K562 (cell line): ENCODE data around the gene MC1R. TPM values are rescaled to one million over a fixed set of nuclear protein-coding genes. Genes with fewer than 3 reads are reported as not detected.

Experiments used
- ATAC-seq: fragments of 200-7000 bp; cut with Tn5 transposase; 3 replicates; pipeline ENCODE4 v1.9.1; 2020; ENCODE audit warnings: moderate library complexity
- BruUV-seq: library from RNA; stranded (reverse); fragments of 400-500 nt; replicated peaks from 2 replicates; lab custom pipeline; 2021; lab: Mats Ljungman, UMichigan
- CTCF ChIA-PET: fragments of 300-600 bp; formaldehyde crosslinking; extraction: SDS; loops from one replicate; lab custom pipeline; 2021; ENCODE audit warnings: low intra/inter-chr PET ratio; lab: Yijun Ruan, JAX
- POLR2A ChIA-PET: fragments of 300-600, 350-650 bp; sonication (Branson Sonifier 250); formaldehyde crosslinking; extraction: SDS; loops from one replicate; lab custom pipeline; 2021; ENCODE audit warnings: antibody characterized with exemption, inconsistent platforms; lab: Yijun Ruan, JAX
- DNase-seq, 4 experiments: peaks; one replicate each; pipeline versions ENCODE4 v3.0.0 to v3.0.0-alpha.2; 2011 to 2018; ENCODE audit warnings: low spot score in 3 of 4, mixed read lengths in 3 of 4; ENCODE audit errors: extremely low read depth in 1 of 4
- FAIRE-seq: peaks from 2 replicates; lab custom pipeline; 2011; peaks lifted over from hg19 to GRCh38; lab: Jason Lieb, UNC
- H2AFZ ChIP-seq: 2 replicates; pipeline ENCODE4 v1.6.0; 2011; ENCODE audit warnings: low read depth, low read length, control low read depth, inconsistent platforms
- H3K27ac ChIP-seq: fragments of 200-600 bp; 3 replicates; pipeline ENCODE4 v1.8.0; 2011; ENCODE audit warnings: low read depth, mild to moderate bottlenecking, control low read depth, inconsistent platforms, low read length, moderate library complexity, mixed read lengths; ENCODE audit errors: extremely low read depth
- H3K27me3 ChIP-seq, 2 experiments: fragments of 300-600 bp in 1 of 2; 2 replicates in 1 of 2; 3 replicates in 1 of 2; pipeline versions ENCODE4 v1.6.0 to v1.8.0; 2011; ENCODE audit warnings: inconsistent platforms in 2 of 2, low read length in 2 of 2, mild to moderate bottlenecking in 1 of 2, mixed read lengths in 1 of 2, moderate library complexity in 1 of 2; ENCODE audit not compliant: control insufficient read depth in 2 of 2, insufficient read depth in 2 of 2
- H3K36me3 ChIP-seq: fragments of 300-600 bp; 3 replicates; pipeline ENCODE4 v1.8.0; 2011; ENCODE audit warnings: mild to moderate bottlenecking, low read length, inconsistent platforms; ENCODE audit not compliant: control insufficient read depth, insufficient read depth
- H3K4me1 ChIP-seq, 2 experiments: fragments of 200-600 bp in 1 of 2; replicated peaks in 1 of 2; 2 replicates in 1 of 2; 3 replicates in 1 of 2; pipeline versions ENCODE4 v1.5.1 to v1.8.0; 2011; ENCODE audit warnings: inconsistent platforms in 2 of 2, low read length in 2 of 2, mild to moderate bottlenecking in 1 of 2, mixed read lengths in 1 of 2, moderate library complexity in 1 of 2; ENCODE audit not compliant: control insufficient read depth in 2 of 2, insufficient read depth in 2 of 2
- H3K4me2 ChIP-seq: 2 replicates; pipeline ENCODE4 v1.6.1; 2011; ENCODE audit warnings: low read length, control low read depth, inconsistent platforms, mixed read lengths; ENCODE audit not compliant: insufficient read depth
- H3K4me3 ChIP-seq: fragments of 200-600 bp; sonication (generic), shearing (Covaris generic); 2 replicates; pipeline ENCODE4 v1.5.1; 2016; ENCODE audit warnings: control low read depth, inconsistent platforms
- H3K79me2 ChIP-seq: fragments of 200-600 bp; 3 replicates; pipeline ENCODE4 v1.8.0; 2011; ENCODE audit warnings: low read length, inconsistent platforms; ENCODE audit not compliant: control insufficient read depth, insufficient read depth
- H3K9ac ChIP-seq, 2 experiments: 2 replicates each; pipeline versions ENCODE4 v1.6.0 to v1.6.1; 2011; ENCODE audit warnings: low read depth in 2 of 2, low read length in 2 of 2, control low read depth in 1 of 2, inconsistent platforms in 1 of 2, mild to moderate bottlenecking in 1 of 2, mixed read lengths in 1 of 2; ENCODE audit not compliant: insufficient read depth in 1 of 2
- H3K9me1 ChIP-seq: one replicate; pipeline ENCODE4 v1.6.0; 2011; ENCODE audit warnings: inconsistent platforms, mild to moderate bottlenecking, low read length, moderate library complexity; ENCODE audit not compliant: control insufficient read depth, insufficient read depth
- H3K9me3 ChIP-seq: replicated peaks from 2 replicates; pipeline ENCODE4 v1.5.1; 2011; ENCODE audit warnings: low read depth, low read length, inconsistent platforms; ENCODE audit not compliant: control insufficient read depth, insufficient read depth
- H4K20me1 ChIP-seq: replicated peaks from 2 replicates; pipeline ENCODE4 v1.6.1; 2011; ENCODE audit warnings: low read length, inconsistent platforms, mixed read lengths; ENCODE audit not compliant: control insufficient read depth, insufficient read depth
- RBFOX2 ChIP-seq: fragments of 200-400 bp; formaldehyde crosslinking; IDR thresholded peaks from 2 replicates; pipeline ENCODE4 v1.6.1; 2017; ENCODE audit warnings: low read depth, mild to moderate bottlenecking, low read length, moderate library complexity
- WGBS: fragments of 100-300 bp; shearing (Covaris generic); methylation state at CpG from one replicate; pipeline ENCODE4 v1.1.6; 2016; ENCODE audit warnings: low coverage, mixed read lengths; ENCODE audit not compliant: insufficient coverage; ENCODE audit errors: missing lambda C conversion rate; 5-methylcytosine and 5-hydroxymethylcytosine counted together
- in situ Hi-C: fragments of 300-500 bp; cut with MboI; formaldehyde crosslinking; loops from 4 replicates; pipeline ENCODE4 v1.15.0; 2018; ENCODE audit warnings: inconsistent platforms, mixed read lengths
- intact Hi-C: fragments of 100-400 bp; cut with micrococcal nuclease; formaldehyde crosslinking; loops from 2 replicates; pipeline ENCODE4 v1.14.2; 2022
- polyA plus RNA-seq, 8 experiments: library from polyadenylated mRNA; depleted of rRNA in 4 of 8; stranded (reverse) in 5 of 8; unstranded in 3 of 8; fragments of >200 nt; fragmentation: Nextera tagmentation in 2 of 8; fragmentation: Illumina TruSeq in 1 of 8; extraction: Ambion mirVana in 2 of 8; extraction: Trizol in 1 of 8; gene quantifications; 2 replicates each; pipeline versions ENCODE4 v1.2.1 to v1.2.3, GENCODE V29; 2011 to 2014; ENCODE audit warnings: inconsistent platforms in 1 of 8, missing spikeins in 1 of 8
- total RNA-seq, 7 experiments: library from RNA; depleted of rRNA in 6 of 7; stranded (reverse); fragments of >200 nt in 6 of 7; fragmentation: Illumina TruSeq in 2 of 7; extraction: Trizol in 2 of 7; gene quantifications; 2 replicates each; pipeline versions ENCODE4 v1.2.1 to v1.2.3, GENCODE V29; 2011 to 2021; ENCODE audit warnings: low replicate concordance in 1 of 7
- TF ChIP-seq, protein P1 (sequence below), 2 experiments: fragments of 450-650 bp; IDR thresholded peaks; 2 replicates each; pipeline ENCODE4 v1.6.1; 2016
- TF ChIP-seq, protein P2 (sequence below), 2 experiments: IDR thresholded peaks in 1 of 2; conservative IDR thresholded peaks in 1 of 2; 2 replicates each; pipeline ENCODE4 v1.6.1; 2016; ENCODE audit warnings: low read depth in 2 of 2, mild to moderate bottlenecking in 1 of 2, missing compliant biosample characterization in 1 of 2, missing genetic modification characterization in 1 of 2, moderate library complexity in 1 of 2
- TF ChIP-seq, protein P3 (sequence below): sonication (generic); formaldehyde crosslinking; IDR thresholded peaks from 2 replicates; pipeline ENCODE4 v1.8.1; 2023; ENCODE audit warnings: mild to moderate bottlenecking, missing genetic modification reagents

The MC1R gene
- total and polyA plus RNA-seq, 9 of the 15 experiments (the other 6 are each of a cell fraction or from before 2014, with no cell fraction given) = 0.14 to 5.3 (median 2.5) TPM; not detected in 1

GRCh38 chr16:89883346-89884040 lies 35.2 kb upstream of the MC1R start:
- BruUV-seq = no TSS peak
- peaks cover 5% of the 10 kb centered on the region for H3K9me1 ChIP-seq

More at GRCh38 chr16:89883346-89884040, 35.2 kb upstream of the MC1R start:
- Histone ChIP-seq H3K9ac (no peak overlapping the region), H3K4me1 (0 out of 5 replicates have a peak, but pooled peaks cover 0 to 3% of the 10 kb centered on the region in 2 experiments), H3K36me3 (peaks cover 90% of the 10 kb centered on the region), H3K9me3 (no peaks in the 10 kb centered on the region; the same call in 1 of the 2 replicates), H3K79me2 (peaks cover 41% of the 10 kb centered on the region), H3K27ac (no peak overlapping the region), H3K4me2 (no peak overlapping the region), H4K20me1 (0 out of 2 replicates have a peak, but pooled peaks cover 4% of the 10 kb centered on the region), H3K27me3 (no peaks in the 10 kb centered on the region), H3K4me3 (no peak overlapping the region), H2AFZ (no peak overlapping the region)
- no peak for ATAC-seq
- ChIA-PET POLR2A (no interaction called here), CTCF (no interaction called here)
- DNase-seq = no peak
- TF ChIP-seq, protein P1, sequence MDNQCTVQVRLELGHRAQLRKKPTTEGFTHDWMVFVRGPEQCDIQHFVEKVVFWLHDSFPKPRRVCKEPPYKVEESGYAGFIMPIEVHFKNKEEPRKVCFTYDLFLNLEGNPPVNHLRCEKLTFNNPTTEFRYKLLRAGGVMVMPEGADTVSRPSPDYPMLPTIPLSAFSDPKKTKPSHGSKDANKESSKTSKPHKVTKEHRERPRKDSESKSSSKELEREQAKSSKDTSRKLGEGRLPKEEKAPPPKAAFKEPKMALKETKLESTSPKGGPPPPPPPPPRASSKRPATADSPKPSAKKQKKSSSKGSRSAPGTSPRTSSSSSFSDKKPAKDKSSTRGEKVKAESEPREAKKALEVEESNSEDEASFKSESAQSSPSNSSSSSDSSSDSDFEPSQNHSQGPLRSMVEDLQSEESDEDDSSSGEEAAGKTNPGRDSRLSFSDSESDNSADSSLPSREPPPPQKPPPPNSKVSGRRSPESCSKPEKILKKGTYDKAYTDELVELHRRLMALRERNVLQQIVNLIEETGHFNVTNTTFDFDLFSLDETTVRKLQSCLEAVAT (IDR thresholded peaks at IDR 0.05) = no peak
- TF ChIP-seq, protein P2, sequence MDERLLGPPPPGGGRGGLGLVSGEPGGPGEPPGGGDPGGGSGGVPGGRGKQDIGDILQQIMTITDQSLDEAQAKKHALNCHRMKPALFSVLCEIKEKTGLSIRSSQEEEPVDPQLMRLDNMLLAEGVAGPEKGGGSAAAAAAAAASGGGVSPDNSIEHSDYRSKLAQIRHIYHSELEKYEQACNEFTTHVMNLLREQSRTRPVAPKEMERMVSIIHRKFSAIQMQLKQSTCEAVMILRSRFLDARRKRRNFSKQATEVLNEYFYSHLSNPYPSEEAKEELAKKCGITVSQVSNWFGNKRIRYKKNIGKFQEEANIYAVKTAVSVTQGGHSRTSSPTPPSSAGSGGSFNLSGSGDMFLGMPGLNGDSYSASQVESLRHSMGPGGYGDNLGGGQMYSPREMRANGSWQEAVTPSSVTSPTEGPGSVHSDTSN (CRISPR knock-in tag; IDR thresholded peaks at IDR 0.05; ENCODE audit: low read depth) = no peak
- TF ChIP-seq, protein P2 (tag; conservative IDR thresholded peaks at IDR 0.05; ENCODE audit: low read depth) = no peak
- peak; percentile 42; the same call in 1 of the 2 replicates for TF ChIP-seq RBFOX2
- TF ChIP-seq, protein P3, sequence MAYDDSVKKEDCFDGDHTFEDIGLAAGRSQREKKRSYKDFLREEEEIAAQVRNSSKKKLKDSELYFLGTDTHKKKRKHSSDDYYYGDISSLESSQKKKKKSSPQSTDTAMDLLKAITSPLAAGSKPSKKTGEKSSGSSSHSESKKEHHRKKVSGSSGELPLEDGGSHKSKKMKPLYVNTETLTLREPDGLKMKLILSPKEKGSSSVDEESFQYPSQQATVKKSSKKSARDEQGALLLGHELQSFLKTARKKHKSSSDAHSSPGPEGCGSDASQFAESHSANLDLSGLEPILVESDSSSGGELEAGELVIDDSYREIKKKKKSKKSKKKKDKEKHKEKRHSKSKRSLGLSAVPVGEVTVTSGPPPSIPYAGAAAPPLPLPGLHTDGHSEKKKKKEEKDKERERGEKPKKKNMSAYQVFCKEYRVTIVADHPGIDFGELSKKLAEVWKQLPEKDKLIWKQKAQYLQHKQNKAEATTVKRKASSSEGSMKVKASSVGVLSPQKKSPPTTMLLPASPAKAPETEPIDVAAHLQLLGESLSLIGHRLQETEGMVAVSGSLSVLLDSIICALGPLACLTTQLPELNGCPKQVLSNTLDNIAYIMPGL (CRISPR knock-in tag) = no peak
- 95% methylated on average over 27 of the region's 28 CpGs for WGBS
- in situ Hi-C loops (no loop called here), intact Hi-C loops (no loop called here)
- FAIRE-seq = no peak
